ENCODE data around the gene DDHD1.
"Not testable (repeated sequence)": the region's sequence is repeated elsewhere in the genome, so short reads cannot be mapped to it uniquely, and the experiment has no call there.

Gene DDHD1

GRCh38 chr14:53137568-53138203 lies 15.4 kb downstream of the DDHD1 start:
- no peak for DNase-seq
- H3K27ac Mint-ChIP-seq: no peak overlapping the region
- no peak for ATAC-seq
- H3K4me3 Mint-ChIP-seq: no peak overlapping the region
- H3K9me3 Mint-ChIP-seq: peaks cover 32 to 34% of the 10 kb centered on the region in 2 donors
- no peaks in the 10 kb centered on the region for H3K27me3 Mint-ChIP-seq
- H3K4me1 Mint-ChIP-seq: peaks cover 33% of the 10 kb centered on the region

DNA sequence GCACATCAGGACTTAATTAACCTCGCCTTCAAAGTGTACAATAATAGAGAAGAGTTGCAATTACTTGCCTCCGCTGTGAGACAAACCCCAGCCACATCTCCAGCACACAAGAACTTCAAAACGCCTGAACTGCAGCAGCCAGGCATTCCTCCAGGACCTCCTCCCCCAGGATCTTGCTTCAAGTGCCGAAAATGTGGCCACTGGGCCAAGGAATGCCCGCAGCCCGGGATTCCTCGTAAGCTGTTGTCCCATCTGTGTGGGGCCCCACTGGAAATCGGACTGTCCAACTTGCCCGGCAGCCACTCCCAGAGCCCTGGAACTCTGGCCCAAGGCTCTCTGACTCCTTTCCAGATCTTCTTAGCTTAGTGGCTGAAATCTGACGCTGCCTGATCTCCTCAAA lies 22.6 kb downstream of the DDHD1 start:
- DNase-seq, H3K27me3 Mint-ChIP-seq, H3K27ac Mint-ChIP-seq, H3K4me3 Mint-ChIP-seq, H3K9me3 Mint-ChIP-seq, ATAC-seq: not testable (repeated sequence)
- peaks cover 32% of the 10 kb centered on the region for H3K4me1 Mint-ChIP-seq

DNA sequence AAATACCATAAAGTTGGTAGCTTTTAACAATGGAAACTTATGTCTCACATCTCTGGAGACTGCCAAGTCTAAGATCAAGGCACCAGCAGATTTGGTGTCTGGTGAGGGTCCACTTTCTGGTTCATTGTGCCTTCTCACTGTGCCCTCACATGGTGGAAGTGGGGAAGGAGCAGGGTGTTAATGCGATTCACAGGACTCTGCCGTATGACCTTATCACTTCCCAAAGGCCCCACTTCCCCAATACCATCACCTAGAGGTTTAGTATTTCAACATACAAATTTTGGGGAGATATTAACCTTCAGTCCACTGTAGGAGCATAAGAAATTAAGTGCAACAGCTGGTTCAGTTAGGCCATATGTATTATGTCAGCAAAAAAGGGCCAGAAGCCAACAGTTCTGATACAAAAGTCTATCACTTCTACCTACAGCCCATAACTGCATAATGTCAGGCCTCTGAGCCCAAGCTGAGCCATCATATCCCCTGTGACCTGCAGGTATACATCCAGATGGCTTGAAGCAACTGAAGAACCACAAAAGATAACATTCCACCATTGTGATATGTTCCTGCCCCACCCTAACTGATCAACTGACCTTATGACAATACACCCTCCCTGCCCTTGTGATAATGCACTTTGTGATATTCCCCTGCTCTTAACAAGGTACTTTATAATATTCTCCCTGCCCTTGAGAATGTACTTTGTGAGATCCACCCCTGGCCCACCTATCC lies 24.7 kb downstream of the DDHD1 start:
- peak; percentile 23 for ATAC-seq
- no peaks in the 10 kb centered on the region for H3K9me3 Mint-ChIP-seq
- H3K27me3 Mint-ChIP-seq: no peaks in the 10 kb centered on the region
- H3K27ac Mint-ChIP-seq: no peak overlapping the region
- DNase-seq: no peak
- H3K4me1 Mint-ChIP-seq: peaks cover 37% of the 10 kb centered on the region
- H3K4me3 Mint-ChIP-seq: no peak overlapping the region

GRCh38 chr14:53127832-53128231 lies 25.3 kb downstream of the DDHD1 start:
- H3K4me3 Mint-ChIP-seq: peak overlapping the region in 1 of 2 donors; percentile 67
- H3K27me3 Mint-ChIP-seq: no peaks in the 10 kb centered on the region
- ATAC-seq: peak; percentile 61
- peaks cover 40% of the 10 kb centered on the region for H3K4me1 Mint-ChIP-seq
- no peak overlapping the region for H3K27ac Mint-ChIP-seq
- no peak for DNase-seq
- no peaks in the 10 kb centered on the region for H3K9me3 Mint-ChIP-seq

- ATAC-seq: no peak
- Mint-ChIP-seq H3K9me3 (no peaks in the 10 kb centered on the region), H3K4me3 (peak overlapping the region; percentile 60 to 67), H3K27me3 (no peaks in the 10 kb centered on the region), H3K4me1 (peaks cover 40% of the 10 kb centered on the region), H3K27ac (peak overlapping the region in 1 of 2 donors; percentile 59)
- DNase-seq: no peak
These were observed 26.0 kb downstream of the DDHD1 start for GRCh38 chr14:53127151-53127550.

- H3K27me3 Mint-ChIP-seq: no peaks in the 10 kb centered on the region
- peaks cover 0 to under 1% of the 10 kb centered on the region in 2 donors for H3K9me3 Mint-ChIP-seq
- DNase-seq (no peak), ATAC-seq (no peak)
- H3K27ac Mint-ChIP-seq: peak overlapping the region in 1 of 2 donors; percentile 59
- H3K4me1 Mint-ChIP-seq: peaks cover 40% of the 10 kb centered on the region
- peak overlapping the region; percentile 60 to 67 for H3K4me3 Mint-ChIP-seq
These were observed 26.4 kb downstream of the DDHD1 start for GRCh38 chr14:53126731-53127130.

DNA sequence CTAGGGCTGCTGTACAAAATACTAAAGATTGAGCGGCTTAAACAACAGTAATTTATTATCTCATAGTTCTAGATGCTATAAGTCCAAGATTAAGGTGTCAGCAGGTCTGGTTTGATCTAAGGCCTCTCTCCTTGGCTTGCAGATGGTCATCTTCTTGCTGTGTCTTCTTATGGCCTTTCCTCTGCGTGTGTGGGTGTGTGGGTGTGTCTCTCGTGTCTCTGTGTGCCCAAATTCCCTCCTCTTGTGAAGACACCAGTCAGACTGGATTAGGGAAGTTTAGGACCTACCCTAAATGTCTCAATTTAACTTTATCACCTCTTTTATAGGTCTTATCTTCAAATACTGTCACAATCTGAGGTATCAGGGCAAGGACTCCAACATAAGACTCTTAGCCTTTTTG lies 28.3 kb downstream of the DDHD1 start:
- peaks cover 43% of the 10 kb centered on the region for H3K4me1 Mint-ChIP-seq
- no peak overlapping the region for H3K27ac Mint-ChIP-seq
- DNase-seq: no peak
- H3K9me3 Mint-ChIP-seq: peaks cover 0 to 7% of the 10 kb centered on the region in 2 donors
- no peaks in the 10 kb centered on the region for H3K27me3 Mint-ChIP-seq
- no peak for ATAC-seq
- H3K4me3 Mint-ChIP-seq: no peak overlapping the region

DNA sequence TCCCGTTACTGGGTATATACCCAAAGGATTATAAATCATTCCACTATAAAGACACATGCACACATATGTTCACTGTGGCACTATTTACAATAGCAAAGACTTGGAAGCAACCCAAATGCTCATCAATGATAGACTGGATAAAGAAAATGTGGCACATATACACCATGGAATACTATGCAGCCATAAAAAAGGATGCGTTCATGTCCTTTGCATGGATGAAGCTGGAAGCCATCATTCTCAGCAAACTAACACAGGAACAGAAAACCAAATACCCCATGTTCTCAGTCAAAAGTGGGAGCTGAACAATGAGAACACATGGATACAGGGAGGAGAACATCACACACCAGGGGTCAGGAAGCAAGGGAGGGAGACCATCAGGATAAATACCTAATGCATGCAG lies 31.7 kb downstream of the DDHD1 start:
- not testable (repeated sequence) for H3K27me3 Mint-ChIP-seq, DNase-seq, ATAC-seq, H3K4me3 Mint-ChIP-seq, H3K27ac Mint-ChIP-seq
- Mint-ChIP-seq H3K9me3 (peaks cover 7 to 14% of the 10 kb centered on the region in 2 donors), H3K4me1 (peaks cover 59% of the 10 kb centered on the region)

GRCh38 chr14:53117479-53117878 lies 35.6 kb downstream of the DDHD1 start:
- peaks cover 69% of the 10 kb centered on the region for H3K4me1 Mint-ChIP-seq
- not testable (repeated sequence) for H3K27ac Mint-ChIP-seq, ATAC-seq, H3K27me3 Mint-ChIP-seq, H3K4me3 Mint-ChIP-seq, DNase-seq
- peaks cover 19 to 33% of the 10 kb centered on the region in 2 donors for H3K9me3 Mint-ChIP-seq

DNA sequence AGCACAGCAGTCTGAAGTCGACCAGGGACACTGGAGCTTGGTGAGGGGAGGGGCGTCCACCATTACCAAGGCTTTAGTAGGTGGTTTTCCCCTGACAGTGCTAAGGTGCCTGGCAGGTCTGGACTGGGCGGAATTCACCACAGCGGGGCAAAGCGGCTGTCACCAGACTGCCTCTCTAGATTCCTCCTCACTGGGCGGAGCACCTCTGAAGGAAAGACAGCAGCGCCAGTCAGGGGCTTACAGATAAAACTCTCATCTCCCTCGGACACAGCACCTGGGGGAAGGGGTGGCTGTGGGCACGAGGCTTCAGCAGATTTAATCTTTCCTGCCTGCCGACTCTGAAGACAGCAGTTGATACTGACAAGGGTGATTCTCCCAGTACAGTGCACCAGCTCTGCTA lies 39.1 kb downstream of the DDHD1 start:
- Mint-ChIP-seq H3K9me3 (peaks cover 19 to 26% of the 10 kb centered on the region in 2 donors), H3K4me3 (no peak overlapping the region), H3K27ac (no peak overlapping the region), H3K27me3 (no peaks in the 10 kb centered on the region), H3K4me1 (peaks cover 62% of the 10 kb centered on the region)
- no peak for ATAC-seq
- DNase-seq: no peak

DNA sequence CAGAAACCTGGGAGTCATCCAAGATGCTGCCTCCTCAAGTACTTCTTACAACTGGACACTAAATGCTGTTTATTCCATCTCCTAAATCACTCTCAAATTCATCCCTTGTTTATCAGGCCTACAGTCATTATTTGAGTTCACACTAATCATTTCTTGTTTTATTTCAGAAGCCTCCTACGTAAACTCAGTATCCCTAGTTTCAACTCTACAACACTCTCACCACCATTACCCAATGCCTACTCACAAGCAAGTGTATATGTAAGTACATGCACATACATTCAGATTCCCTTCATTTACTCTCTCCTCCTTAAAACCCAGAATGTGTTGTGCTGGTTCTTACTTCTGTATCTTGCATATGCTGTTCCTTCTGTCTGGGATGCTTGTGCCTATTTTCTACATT lies 43.0 kb downstream of the DDHD1 start:
- ATAC-seq (peak; percentile 54), DNase-seq (no peak)
- peaks cover 34% of the 10 kb centered on the region for H3K4me1 Mint-ChIP-seq
- peaks cover 4 to 5% of the 10 kb centered on the region in 2 donors for H3K9me3 Mint-ChIP-seq
- no peak overlapping the region for H3K27ac Mint-ChIP-seq
- H3K4me3 Mint-ChIP-seq: no peak overlapping the region
- H3K27me3 Mint-ChIP-seq: no peaks in the 10 kb centered on the region

GRCh38 chr14:53109105-53110041 lies 43.8 kb downstream of the DDHD1 start:
- Mint-ChIP-seq H3K9me3 (no peaks in the 10 kb centered on the region), H3K4me1 (peaks cover 26% of the 10 kb centered on the region), H3K27ac (no peak overlapping the region), H3K27me3 (no peaks in the 10 kb centered on the region), H3K4me3 (no peak overlapping the region)
- DNase-seq: peak; percentile 52 to 68
- peak; percentile 93 for ATAC-seq

GRCh38 chr14:53108292-53109104 lies 44.6 kb downstream of the DDHD1 start:
- no peak overlapping the region for H3K4me3 Mint-ChIP-seq
- H3K27ac Mint-ChIP-seq: no peak overlapping the region
- H3K4me1 Mint-ChIP-seq: peaks cover 19% of the 10 kb centered on the region
- DNase-seq: no peak
- H3K9me3 Mint-ChIP-seq: no peaks in the 10 kb centered on the region
- no peaks in the 10 kb centered on the region for H3K27me3 Mint-ChIP-seq
- no peak for ATAC-seq

- Mint-ChIP-seq H3K27me3 (no peaks in the 10 kb centered on the region), H3K4me1 (peaks cover 16% of the 10 kb centered on the region), H3K9me3 (no peaks in the 10 kb centered on the region), H3K4me3 (no peak overlapping the region), H3K27ac (no peak overlapping the region)
- ATAC-seq (no peak), DNase-seq (no peak)
These were observed 46.4 kb downstream of the DDHD1 start for GRCh38 chr14:53106768-53107167.

Data from stimulated activated naive CD8-positive, alpha-beta T cell treated with anti-CD3 and anti-CD28 coated beads, Interleukin-15, amount 100 ng/mL, for 72 hours (primary cell).